GOT3 (cell line): ENCODE results near the gene UPF3A.
"Not testable (repeated sequence)": the region's sequence is repeated elsewhere in the genome, so short reads cannot be mapped to it uniquely, and the experiment has no call there.

Source experiments
- DNase-seq: peaks from one replicate; lab custom pipeline; 2025; ENCODE audit warnings: mixed read lengths; lab: John Stamatoyannopoulos, UW

Gene UPF3A

DNA sequence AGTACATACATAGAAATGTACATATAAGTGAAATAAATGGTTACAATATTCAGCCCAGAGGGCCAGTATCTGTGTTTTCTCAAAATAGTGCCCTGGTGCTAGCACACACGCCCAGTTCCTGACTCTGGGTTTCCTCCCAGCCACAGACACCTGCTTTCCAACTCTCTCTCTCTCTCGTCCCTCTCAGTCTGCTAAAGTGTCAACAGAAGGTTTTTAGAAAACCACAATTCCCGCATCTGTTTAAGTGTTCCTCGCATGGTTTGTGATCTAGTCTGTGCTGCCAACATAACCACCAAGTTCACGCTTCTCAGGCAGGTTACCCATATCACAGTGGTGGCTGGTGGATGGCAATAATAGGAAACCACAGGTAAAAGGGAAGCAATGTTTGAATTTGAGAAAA, 17.8 kb upstream of the UPF3A start:
- no peak for DNase-seq

DNA sequence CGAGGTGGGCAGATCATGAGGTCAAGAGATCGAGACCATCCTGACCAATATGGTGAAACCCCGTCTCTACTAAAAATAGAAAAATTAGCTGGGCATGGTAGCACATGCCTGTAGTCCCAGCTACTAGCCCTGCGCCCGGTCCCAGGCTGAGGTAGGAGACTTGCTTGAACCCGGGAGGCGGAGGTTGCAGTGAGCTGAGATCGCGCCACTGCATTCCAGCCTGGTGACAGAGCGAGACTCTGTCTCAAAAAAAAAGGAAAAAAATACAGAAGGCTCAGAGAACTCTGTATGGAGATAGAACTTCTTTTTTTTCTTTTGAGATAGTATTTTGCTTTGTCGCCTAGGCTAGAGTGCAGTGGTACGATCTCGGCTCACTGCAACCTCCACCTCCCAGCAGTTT, 17.1 kb upstream of the UPF3A start:
- not testable (repeated sequence) for DNase-seq

DNA sequence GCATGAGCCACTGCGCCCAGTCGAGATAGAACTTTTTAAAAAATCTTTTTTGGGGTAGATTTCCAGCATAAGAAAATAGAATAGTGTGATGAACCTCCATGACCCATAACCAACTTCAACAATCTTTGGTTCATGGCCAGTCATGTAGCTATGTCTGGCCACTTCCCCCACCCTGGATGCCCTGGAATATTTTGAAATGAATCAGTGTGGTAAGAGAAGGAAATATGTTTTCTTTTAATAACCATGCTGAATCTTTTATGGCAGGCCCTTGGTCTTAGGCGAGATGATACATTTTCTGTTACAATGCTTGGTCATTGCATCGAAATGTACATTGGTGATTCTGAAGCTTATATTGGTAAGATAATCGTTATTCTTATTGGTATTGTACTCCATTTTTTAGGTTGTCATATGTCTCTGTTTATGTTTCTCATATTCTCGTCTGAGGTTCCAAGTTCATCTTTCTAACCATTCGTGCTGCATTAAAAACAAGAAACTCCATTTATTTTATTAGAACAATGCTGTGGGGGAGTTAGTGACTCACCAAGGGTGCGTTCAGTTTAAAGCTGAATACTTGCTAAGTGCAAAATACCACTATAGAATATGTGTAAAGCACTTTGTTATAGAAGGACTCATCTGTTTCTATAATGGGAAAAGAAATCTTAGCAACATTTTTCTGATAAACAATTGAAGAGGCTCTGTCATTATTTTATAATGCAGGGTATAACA, 16.4 kb upstream of the UPF3A start:
- DNase-seq = no peak

DNA sequence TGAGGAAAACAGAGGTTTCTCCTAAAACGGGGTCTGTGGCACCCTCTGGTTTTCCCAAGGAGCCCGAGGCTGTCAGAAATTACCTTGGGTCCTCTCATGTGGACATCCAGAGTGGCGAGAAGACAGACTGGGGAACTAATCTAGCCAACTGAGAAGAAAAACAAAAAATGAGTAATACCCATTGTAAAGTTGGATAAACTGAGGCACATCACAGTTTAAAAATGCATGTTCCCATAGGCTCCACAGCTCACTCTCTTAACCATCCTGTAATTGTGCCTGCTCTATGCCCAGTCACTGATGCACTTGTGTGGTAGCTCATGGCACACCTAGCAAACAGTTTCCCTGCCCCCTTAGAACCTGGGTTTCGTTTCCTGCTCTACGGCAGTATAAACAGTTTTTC, 15.2 kb upstream of the UPF3A start:
- DNase-seq = no peak

DNA sequence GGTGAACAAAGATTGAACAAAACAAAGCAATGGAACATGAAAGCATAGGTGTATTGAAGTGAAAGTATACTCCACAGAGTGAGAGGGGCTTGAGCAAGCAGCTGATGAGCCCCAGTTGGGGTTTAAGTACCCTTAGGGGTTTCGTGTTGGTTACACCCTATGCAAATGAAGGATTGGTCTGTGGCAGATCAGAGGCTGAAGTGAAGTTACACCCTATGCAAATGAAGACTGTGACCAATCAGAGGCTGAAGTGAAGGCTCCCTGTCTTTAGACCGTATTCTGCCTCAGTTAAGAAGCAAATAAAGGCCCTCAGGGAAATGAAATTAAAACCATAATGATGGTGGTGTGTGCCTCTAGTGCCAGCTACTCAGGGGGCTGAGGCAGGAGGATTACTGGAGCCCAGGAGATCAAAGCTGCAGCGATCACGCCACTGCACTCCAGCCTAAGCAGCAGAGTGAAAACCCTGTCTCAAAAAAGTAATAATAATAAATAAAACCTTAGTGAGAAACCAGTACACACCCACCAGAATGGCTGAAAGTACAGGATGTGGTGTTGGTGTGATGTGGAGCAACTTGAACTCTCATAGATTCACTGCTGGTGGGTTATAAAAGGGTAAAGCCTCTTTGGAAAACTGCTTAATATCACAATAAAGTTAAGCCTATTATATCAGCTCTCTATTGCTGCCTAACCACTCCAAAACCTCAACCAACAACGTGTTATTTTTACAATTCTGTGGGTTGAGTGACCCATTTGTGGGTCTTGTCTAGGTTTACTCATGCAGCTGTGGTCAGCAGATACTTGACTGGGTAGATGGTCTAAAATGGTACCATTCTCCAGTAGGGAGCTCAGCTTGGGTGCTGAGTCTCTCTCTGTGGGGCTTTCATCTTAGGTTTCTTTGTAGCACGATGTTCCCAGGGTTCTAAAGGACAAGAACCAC, 12.8 kb upstream of the UPF3A start:
- no peak for DNase-seq

DNA sequence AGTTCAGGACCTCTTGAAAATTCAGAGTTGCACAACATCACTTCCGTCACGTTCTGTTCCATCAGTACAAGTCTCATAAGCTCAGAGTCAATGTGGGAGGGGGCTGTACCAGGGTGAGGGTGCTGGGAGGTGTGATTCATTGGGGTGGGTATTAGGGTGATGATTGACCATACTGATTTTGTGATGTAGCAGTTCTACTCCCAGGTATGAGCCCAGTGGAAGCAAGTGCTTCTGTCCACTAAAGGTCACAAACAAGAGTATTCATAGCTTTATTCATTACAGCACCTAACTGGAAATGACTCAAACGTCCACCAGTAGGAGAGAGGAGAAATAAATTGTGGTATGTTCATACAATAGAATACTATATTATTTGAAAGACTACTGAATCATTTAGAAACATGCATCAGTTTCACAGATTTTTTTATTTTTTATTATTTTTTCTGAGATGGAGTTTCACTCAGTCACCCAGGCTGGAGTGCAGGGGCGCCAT, 12.1 kb upstream of the UPF3A start:
- no peak for DNase-seq

DNA sequence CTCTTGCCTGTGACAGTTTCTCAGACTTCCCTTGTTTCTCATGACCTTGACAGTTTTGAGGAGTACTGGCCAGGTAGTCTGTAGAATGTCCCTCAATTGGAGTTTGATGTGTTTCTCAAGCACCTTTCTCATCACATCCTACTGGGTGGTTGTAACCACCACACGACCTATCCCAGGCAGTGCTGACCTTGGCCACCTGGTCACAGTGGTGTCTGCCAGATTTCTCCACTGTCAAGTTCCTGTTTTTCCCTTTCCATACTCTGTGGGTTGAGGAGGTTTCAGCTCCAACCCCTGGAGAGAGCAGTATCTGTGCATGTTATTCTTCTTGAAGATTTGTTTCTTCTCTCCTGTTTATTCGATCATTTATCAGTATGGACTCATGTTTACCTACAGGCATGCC, 8.4 kb upstream of the UPF3A start:
- no peak for DNase-seq

DNA sequence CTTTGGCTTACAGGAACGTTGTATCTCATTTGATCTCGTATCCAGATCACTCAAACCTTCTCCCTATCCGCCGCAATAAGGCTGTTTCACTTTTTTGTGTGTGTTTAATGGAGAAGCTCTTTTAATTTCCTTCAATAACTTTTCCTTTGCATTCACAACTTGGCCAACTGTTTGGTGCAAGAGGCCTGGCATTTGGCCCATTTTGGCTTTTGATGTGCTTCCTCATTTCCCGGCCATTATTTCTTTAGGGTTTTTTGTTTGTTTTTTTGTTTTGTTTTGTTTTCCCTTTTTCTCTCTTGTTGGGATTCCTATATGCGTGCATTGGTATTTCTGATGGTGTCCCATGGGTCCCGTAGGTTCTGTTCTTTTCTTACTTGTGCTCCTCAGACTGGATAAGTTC, 6.1 kb upstream of the UPF3A start:
- no peak for DNase-seq

DNA sequence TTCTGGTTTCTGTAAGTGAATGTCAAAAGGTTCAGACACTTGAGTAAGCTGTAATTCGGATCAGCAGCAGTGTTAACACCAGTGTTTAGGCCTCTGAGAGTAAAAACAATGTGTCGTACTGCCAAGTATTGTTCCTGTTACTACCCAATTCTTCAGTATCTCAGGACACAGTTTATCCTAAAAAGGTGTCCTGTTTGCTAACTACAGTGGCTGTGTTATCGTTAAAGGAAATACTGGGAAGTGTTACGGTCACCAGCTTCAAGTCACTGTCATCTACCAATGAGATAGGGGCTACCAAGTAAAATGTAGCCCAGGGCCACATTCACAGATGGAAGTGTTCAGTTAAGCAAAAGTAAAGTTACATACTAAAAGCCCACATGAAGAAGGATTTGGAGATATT, 2.3 kb upstream of the UPF3A start:
- DNase-seq = no peak

DNA sequence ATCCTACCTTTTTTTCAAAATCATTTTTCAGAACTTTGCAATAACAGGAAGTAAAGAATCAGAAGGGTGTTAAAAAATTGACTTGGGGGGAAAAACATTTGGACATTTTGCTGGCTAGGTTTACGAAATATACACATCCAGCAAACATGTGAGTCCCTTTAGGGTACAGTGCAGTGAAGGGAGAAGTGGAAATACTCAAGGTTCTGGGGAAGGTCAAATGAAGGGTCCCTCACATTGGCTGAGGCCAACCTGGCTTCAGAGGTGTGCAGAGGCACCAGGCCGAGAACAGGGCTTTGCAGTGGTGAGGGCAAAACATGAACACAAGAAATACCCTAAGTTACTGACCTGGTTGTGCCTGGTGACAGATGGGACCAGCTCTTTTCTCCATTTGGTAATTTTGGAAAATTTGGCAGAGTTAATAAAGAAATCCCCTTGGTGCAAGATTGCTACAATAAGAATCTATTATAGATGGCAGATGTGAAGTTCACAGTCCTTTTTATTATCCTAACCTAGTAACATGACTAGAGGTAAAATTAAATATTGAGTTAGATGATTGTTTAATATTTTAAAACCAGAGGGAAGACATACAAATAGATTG, 1.5 kb upstream of the UPF3A start:
- no peak for DNase-seq

DNA sequence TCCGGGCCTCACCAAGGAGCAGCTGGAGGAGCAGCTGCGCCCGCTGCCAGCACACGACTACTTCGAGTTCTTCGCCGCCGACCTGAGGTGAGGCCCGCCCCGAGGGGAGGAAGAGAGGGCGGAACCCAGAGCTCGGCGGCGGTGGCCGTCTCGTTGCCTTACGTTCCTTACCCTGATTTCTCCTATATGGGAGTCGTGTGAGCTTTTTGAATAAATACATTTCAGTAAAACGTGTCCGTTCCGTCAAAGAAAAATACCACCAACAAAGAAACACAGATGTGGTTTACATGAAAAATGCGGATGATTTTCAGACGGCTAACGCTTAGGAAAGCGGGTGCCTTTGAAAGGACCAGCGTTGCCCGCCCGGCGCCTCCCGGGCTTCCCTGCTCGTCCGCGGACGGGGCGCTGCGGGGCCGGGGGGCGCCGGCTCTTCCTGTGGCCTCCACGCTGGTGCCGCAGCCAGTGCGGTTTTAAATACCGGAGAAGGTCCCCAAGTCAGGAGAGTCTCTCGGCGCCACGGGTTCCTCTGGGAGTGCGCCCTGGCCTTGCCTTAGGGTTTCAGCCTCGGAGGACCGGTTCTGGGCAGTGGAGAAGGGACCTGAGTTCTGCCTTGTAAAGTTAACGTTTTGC, 755 bp downstream of the UPF3A start:
- DNase-seq = no peak

DNA sequence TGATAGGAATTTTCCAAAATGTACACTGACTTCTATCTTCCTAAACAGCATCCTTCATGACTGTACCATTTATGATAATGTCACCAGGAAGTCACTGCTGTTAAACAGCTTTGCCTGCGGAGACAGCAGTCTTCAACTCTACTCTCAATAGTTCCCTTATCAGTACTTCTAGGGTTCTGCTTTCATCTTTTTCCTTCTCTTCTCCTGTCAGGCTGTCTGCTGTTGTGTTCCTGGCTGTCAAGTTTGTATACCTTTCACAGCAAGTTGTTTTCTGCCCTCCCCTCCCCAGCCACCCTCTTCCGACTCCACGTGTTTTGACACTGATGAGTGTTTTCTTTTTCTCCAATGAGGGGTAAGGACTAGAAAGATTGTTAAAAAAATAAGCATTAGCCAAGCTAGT, 2.2 kb downstream of the UPF3A start:
- DNase-seq = no peak

DNA sequence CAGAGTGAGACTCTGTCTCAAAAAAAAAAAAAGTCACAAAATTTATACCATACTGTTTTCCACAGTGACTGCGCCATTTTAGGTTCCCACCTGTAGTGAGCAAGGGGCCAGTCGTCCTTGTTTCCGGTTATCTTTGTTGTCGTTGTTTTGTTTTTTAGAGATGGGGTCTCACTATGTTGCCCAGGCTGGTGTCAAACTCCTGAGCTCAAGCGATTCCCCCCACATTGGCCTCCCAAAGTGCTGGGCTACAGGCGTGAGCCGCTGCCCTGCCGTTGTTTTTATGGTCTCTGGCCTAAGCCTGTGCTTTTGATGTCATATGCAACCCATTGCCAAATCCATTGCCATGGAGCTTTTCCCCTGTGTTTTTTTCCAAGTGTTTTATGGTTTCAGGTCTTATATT, 3.3 kb downstream of the UPF3A start:
- no peak for DNase-seq

DNA sequence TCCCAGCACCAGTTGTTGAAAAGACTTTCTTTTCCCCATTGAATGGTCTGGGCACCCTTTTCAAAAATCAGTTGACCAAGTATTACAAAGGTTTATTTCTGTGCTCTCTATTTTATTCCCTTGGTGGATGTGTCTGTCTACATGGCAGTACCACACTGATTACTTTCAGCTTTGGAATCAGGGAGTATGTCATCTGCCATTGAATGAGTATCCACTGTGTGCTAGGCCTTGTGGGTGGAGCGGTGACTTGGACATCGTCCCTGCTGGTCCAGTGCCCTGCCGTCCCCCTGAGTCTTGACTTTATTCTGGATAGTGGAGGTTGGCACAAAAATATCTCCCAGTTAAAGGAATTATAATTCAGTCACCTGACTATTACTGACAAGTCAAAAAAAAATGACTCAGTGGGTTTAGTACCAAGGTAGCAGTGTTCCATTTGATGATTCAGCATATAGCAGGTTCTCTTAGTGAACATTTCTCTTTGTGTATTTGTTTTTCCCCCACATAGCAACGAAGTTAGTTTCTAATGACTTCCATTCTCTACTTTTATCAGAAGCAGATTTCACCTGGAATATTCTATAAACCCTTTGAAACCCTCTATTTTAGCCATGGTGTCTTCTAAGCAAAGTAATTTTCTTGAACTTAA, 3.9 kb downstream of the UPF3A start:
- no peak for DNase-seq

DNA sequence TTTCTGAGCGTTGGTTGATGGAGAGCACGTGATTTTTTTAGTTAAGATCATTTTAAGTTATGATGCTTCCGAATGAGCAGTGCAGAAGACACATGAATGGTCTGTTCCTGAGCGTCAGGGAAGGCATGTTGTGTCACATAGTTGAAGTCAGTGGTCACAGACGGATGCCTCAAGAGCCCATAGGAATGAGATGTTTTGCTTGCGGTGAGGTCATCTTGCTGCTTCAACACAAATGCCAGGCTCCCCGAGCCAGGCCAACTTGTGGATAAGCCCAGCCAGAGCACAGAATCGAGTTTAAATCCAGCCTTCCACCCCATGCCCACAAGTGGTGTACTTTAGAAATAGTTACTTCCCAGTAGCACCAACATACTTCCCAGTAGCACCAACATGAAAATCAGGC, 5.4 kb downstream of the UPF3A start:
- DNase-seq = no peak

DNA sequence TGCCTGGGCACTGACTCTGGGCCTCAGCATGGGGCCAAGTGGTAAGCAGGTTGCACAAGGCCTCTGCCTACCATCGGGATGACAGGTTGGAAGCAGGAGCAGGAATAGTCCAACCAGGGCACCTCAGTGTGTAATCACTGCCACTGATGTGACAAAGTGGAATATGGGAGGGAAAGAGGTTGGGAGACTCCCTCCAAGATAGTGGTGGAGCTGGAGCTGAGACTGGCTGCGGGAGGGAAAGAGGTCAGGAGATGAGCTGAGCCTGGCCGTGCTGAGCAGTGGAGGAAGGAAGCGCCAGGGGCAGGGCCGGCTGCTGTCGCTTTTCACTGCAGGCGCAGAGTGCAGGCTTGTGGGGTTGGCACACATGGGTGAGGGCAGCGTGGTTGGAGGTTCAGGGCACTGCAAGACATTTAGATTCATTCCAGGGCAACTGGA, 6.8 kb downstream of the UPF3A start:
- DNase-seq = no peak

DNA sequence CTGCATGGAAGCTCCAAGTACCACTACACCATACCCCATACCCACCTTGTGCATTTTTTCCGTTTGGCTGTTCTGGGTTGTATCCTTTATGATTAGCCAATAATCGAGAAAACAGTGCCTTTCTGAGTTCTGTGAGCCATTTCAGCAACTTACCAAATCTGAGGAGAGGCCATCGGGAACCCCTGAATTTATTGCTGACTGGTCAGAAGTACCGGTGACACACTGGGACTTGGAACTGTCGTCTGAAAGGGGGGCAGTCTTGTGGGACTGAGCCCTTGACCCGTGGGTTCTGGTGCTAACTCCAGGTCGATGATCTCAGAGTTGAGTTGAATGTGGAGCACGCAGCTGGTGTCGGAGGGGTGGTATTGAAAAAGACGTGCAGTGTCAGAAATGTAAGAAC, 15.0 kb downstream of the UPF3A start:
- DNase-seq = no peak

DNA sequence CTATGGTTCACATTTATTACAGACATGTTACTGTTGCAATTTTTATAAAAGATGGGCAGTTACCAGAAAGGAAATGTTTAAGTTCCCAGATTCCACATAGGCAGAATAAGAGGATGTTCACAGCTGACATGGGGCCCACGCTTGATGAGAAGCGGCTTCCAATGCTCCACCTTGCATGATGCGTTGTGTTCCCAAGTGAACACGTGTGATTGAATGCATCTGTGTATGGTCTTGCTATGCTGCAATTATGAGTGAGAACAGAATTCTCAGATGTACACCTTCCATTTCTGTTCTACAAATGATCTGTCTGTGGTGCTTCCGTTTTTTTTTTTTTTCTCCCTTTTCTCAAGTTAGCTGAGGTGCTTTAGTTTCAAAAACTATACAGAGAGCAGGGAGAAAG, 15.5 kb downstream of the UPF3A start:
- DNase-seq = no peak

DNA sequence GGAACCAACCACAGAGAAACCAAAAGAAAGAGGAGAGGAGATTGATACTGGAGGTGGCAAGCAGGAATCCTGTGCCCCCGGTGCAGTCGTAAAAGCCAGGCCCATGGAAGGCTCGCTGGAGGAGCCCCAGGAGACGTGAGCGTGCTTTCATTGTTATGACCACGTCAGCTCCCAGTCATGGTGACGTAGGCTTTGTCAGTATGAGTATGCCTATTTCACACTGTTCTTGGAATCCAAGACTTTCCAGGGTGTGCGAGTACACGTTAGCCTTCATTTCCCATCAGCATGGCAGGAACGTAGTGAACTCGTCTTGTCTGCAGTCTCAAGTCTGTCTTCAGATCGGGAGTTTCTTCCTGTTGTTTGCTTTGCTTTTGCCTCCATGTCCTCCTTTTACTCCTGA, 17.5 kb downstream of the UPF3A start:
- DNase-seq = peak; percentile 5

DNA sequence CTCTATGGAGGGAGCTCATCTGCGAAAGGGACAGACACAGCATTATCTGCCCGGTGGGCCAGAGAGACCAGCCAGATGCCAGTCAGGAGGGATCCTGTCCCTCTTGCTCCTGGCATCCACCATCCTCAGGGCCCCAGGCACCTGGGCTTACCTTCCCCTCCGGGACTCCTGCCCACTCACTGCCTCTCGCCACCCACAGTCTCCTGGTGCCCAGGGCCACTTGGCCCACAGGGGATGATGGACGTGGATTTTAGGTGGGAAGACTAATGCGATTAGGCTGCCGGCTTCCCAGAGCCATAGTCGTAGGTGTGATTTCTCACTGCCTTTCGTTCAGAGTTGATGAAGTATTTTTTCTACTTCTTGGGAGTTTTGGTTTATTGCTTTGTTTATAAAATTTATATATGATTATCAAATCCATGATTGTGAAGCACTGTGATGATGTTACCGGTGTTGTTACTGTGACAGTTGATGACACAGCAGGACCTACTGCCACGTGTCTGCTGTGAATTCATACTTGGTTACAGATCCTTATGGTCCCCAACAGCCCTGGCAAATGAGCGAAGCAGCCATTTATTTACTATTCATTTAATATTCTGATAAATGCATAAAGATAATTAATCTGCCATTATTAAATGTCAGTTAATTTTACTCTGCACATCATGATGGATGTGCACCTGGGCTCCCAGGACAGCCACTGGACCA, 18.4 kb downstream of the UPF3A start:
- no peak for DNase-seq

DNA sequence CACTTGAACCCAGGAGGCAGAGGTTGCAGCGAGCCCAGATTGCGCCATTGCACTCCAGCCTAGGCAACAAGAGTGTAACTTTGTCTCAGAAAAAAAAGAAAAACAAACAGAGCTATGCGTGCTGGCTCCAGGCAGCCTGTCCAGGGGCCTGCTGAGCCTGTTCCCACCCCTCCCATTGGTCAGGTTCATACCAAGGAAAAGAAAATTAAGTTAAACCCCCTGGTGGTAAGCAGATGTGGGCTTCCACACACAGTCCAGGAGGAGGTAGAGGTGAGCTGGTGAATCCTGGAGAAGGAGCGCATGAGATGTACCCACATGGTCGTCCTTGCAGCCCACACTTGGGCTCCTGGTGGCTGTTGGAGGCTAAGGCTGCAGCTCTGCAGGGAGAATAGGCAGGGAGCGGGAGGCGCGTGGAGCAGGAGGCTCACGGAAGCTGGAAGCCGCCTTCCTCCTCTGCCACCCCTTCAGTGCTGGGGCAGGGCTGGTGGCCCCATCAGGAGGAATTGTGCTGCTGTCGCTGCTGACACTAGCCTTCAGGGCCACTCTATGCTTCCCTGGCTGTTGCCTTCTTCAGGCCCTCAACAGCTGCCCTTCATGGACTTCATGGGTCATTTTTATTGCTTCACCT, 22.4 kb downstream of the UPF3A start:
- no peak for DNase-seq
